ENCODE measurements around the gene SMIM38. TPM values are rescaled to one million over a fixed set of nuclear protein-coding genes. Genes with fewer than 3 reads are reported as not detected.

SMIM38 gene
- total and polyA plus RNA-seq, 11 donors = 0.08 to 0.35 (median 0.15) TPM; not detected in 1

DNA sequence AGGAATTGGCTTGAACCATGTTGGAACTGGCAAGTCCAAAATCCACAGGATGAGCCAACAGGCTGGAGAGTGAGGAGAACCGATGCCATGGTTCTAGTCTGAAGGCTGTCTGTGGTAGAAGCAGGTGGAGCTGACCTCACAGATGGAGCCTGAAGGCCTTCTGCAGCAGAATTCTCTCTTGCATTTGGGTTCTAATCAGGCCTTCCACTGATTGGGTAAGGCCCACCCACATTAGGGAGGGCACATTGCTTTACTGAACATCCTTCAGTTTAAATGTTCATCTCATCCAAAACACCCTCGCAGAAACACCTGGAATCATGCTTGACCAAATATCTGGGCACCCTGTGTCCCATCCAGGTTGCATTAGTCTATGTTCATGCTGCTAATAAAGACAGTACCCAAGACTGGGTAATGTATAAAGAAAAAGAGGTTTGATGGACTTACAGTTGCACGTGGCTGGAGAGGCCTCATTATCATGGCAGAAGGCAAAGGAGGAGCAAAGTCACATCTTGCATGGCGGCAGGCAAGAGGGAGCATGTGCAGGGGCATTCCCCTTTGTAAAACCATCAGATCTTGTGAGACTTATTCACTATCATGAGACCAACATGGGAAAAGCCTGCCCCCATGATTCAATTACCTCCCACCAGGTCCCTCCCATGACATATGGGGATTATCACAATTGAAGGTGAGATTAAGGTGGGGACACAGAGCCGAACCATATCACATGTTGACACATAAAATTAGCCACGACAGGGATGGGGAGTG is 15.9 kb downstream of the SMIM38 start:
- ATAC-seq = no peak
- intact Hi-C loops (cut with DNase I) = no loop called here
- Histone ChIP-seq H3K36me3 (no peaks in the 10 kb centered on the region), H3K27ac (no peak overlapping the region), H3K4me1 (peaks cover 0 to 7% (median 5%) of the 10 kb centered on the region in 12 donors), H3K4me3 (no peak overlapping the region), H3K27me3 (no peaks in the 10 kb centered on the region), H3K9me3 (peaks cover 0 to 7% (median 0%) of the 10 kb centered on the region in 12 donors)
- WGBS, 4 donors = 88 to 95% (median 89%) methylated on average over 6 of the region's 6 CpGs
- TF ChIP-seq POLR2A (IDR thresholded peaks at IDR 0.05) (no peak), CTCF (IDR thresholded peaks at IDR 0.05) (no peak)
- DNase-seq = no peak

GRCh38 chr11:69172674-69173073 is 16.9 kb downstream of the SMIM38 start:
- ATAC-seq (no peak), DNase-seq (no peak)
- no peaks in the 10 kb centered on the region for H3K27me3 ChIP-seq
- peaks cover 0 to 7% (median 0%) of the 10 kb centered on the region in 12 donors for H3K9me3 ChIP-seq
- H3K4me3 ChIP-seq = no peak overlapping the region
- TF ChIP-seq CTCF (IDR thresholded peaks at IDR 0.05) (no peak), POLR2A (IDR thresholded peaks at IDR 0.05) (no peak)
- no peaks in the 10 kb centered on the region for H3K36me3 ChIP-seq
- intact Hi-C loops (cut with DNase I) = no loop called here
- no peak overlapping the region for H3K27ac ChIP-seq
- 0 to 21% (median 15%) methylated on average over 1 of the region's 1 CpG for WGBS, 4 donors
- no peaks in the 10 kb centered on the region for H3K4me1 ChIP-seq

DNA sequence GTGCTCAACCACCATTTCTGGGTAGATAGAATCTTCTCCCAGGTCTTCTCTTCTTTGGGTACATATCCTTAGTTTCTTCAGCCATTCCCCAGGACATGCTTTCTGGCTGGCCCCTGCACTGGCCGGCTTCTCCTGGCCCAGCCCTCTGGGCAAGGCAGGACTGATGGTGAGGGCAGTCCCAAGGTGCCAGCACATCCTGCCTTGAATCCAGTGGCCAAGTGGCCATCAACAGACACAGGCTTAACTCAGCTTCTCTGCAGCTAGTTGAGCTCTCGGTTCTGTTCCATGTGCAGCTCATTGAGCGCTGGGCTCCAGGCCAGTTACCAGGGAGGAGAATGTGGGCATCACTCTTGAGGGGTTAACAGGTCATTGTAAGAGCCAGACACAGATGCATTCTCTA is 17.6 kb downstream of the SMIM38 start:
- no peak for TF ChIP-seq CTCF (IDR thresholded peaks at IDR 0.05)
- TF ChIP-seq POLR2A (IDR thresholded peaks at IDR 0.05) = no peak
- Histone ChIP-seq H3K4me1 (no peaks in the 10 kb centered on the region), H3K9me3 (peaks cover 0 to 7% (median 0%) of the 10 kb centered on the region in 12 donors), H3K36me3 (no peaks in the 10 kb centered on the region), H3K27ac (no peak overlapping the region), H3K4me3 (no peak overlapping the region), H3K27me3 (no peaks in the 10 kb centered on the region)
- no peak for DNase-seq
- no peak for ATAC-seq
- WGBS, 4 donors = 90 to 95% (median 90%) methylated on average over 3 of the region's 3 CpGs
- intact Hi-C loops (cut with DNase I) = no loop called here

DNA sequence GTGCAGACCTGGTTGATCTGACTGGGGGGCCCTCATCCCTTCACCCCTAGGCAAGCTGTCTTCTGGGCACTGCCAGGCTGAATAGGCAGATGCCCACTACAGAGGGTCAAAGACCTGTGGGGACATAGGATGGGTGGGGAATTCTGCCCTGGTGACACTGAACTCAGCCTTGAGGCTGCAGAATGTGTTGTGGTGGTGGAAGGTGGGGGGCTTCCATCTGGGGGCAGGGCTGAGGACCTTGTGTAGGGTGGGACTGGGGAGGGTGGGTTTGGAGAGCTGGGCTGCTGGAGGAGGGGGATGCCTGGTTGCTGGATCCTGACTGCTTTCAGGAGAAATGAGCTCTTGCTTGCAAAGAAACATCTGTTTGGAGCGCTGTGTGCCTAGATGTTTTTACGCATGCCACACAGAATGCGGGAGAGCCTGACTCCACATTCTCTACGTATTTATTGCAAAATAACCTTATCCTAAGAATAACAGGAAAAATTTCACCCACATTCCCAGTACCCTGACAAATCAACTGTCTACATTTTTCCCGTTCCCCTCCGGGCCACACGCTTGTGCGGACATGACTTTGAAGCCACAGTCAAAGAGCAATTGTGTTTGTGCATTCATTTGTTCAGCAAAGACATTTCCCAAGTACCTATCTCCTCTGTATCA is 18.3 kb downstream of the SMIM38 start:
- Histone ChIP-seq H3K9me3 (peaks cover 0 to 7% (median 0%) of the 10 kb centered on the region in 12 donors), H3K4me3 (no peak overlapping the region), H3K27ac (no peak overlapping the region), H3K4me1 (no peaks in the 10 kb centered on the region), H3K27me3 (no peaks in the 10 kb centered on the region), H3K36me3 (no peaks in the 10 kb centered on the region)
- DNase-seq = no peak
- 88 to 95% (median 95%) methylated on average over 8 of the region's 8 CpGs for WGBS, 4 donors
- no peak for TF ChIP-seq CTCF (IDR thresholded peaks at IDR 0.05)
- no peak for TF ChIP-seq POLR2A (IDR thresholded peaks at IDR 0.05)
- no peak for ATAC-seq
- intact Hi-C loops (cut with DNase I) = no loop called here
